Subcutaneous preadipocyte (primary cell): ENCODE data around the gene NPIPB13. TPM values are rescaled to one million over a fixed set of nuclear protein-coding genes. Genes with fewer than 3 reads are reported as not detected.

Experiments used
- small RNA-seq: library from RNA; depleted of rRNA; stranded (forward); fragments of <200 nt; gene quantifications from one replicate; pipeline ENCODE3, GENCODE V24; 2012
- total RNA-seq: library from RNA; depleted of rRNA; stranded (reverse); fragments of >200 nt; gene quantifications from 2 replicates; pipeline ENCODE4 v1.2.3, GENCODE V29; 2012

NPIPB13 gene
- 0.73 TPM in 1 of 2 replicates, not detected in the other for total RNA-seq

DNA sequence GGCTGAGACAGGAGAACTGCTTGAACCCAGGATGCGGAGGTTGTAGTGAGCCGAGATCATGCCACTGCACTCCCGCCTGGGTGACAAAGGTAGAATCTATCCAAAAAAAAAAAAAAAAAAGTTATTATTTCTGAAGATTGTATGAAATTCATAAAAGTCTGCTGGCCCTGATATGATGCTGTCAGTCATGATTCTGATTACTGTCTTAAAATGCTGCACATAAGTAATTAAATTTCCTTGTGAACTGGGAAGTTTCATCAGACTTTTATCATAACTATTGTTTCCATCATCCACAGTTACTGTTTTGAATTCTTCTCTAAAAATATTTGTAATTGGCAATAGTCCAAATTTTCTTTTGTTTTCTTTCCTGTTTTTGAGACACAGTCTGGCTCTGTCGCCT is at the start of gene NPIPB13:
NPIPB13 (minus strand) TSS at position 101 of the 400 bp plus-strand sequence. CDS start 2,906 bp downstream, outside the sequence.

DNA sequence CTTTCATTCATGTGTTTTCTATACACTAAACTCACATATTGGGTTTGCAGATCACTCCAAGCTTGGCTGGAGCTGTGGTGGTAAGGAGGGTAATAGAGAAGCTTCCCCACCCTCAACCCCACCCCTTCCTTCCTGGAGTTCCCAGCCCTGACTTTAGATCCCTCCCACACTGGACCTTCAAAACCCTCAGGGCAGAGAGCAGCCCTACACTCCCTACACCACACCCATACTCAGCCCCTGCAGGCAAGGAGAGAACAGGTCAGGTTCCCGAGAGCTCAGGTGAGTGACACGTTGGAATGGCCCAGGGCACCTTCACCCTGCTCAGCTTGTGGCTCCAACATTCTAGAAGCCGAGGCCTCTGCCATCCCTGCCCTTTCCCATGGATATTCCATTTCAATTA is 49.2 kb downstream of the NPIPB13 start, which contains the start of gene SULT1A3:
SULT1A3 (plus strand) TSS at position 207 of the 400 bp plus-strand sequence. CDS start 1,474 bp downstream, outside the sequence.

Small RNAs within 50 kb of the gene (small RNA-seq; reads per million reads assigned to genes)
- gene AC106782.4: not detected

Other genes starting within 250 kb of the NPIPB13 start
- gene DOC2A, start 237.5 kb downstream of the NPIPB13 start, total RNA-seq: 0.20 and 0.37 TPM in 2 replicates
- not detected in 2 replicates for gene C16orf92, start 225.3 kb downstream of the NPIPB13 start, total RNA-seq
- not detected in 2 replicates for gene TLCD3B, start 217.2 kb downstream of the NPIPB13 start, total RNA-seq
- 847 and 985 TPM in 2 replicates for gene ALDOA, start 182.7 kb downstream of the NPIPB13 start, total RNA-seq
- gene PPP4C, start 172.5 kb downstream of the NPIPB13 start, total RNA-seq: 182 and 190 TPM in 2 replicates
- 0.39 TPM in 1 of 2 replicates, not detected in the other for gene TBX6, start 156.6 kb downstream of the NPIPB13 start, total RNA-seq
- gene YPEL3, start 152.3 kb downstream of the NPIPB13 start, total RNA-seq: 6.6 and 9.2 TPM in 2 replicates
- 0.78 and 1.8 TPM in 2 replicates for gene GDPD3, start 134.9 kb downstream of the NPIPB13 start, total RNA-seq
- 50.0 and 59.2 TPM in 2 replicates for gene MAPK3, start 125.3 kb downstream of the NPIPB13 start, total RNA-seq
- 0.73 and 1.6 TPM in 2 replicates for gene CORO1A, start 64.9 kb downstream of the NPIPB13 start, total RNA-seq
- 47.7 and 168 TPM in 2 replicates for gene BOLA2B, start 54.8 kb downstream of the NPIPB13 start, total RNA-seq
- gene SLX1A, start 54.6 kb downstream of the NPIPB13 start, total RNA-seq: 37.5 and 42.6 TPM in 2 replicates
- 2.9 and 5.7 TPM in 2 replicates for gene SULT1A3, start 49.2 kb downstream of the NPIPB13 start, total RNA-seq
- gene CD2BP2, start 106.8 kb upstream of the NPIPB13 start, total RNA-seq: 21.7 and 22.3 TPM in 2 replicates
- 38.6 and 47.3 TPM in 2 replicates for gene TBC1D10B, start 122.0 kb upstream of the NPIPB13 start, total RNA-seq
- gene MYL11, start 126.3 kb upstream of the NPIPB13 start, total RNA-seq: not detected in 2 replicates
- gene SEPTIN1, start 134.1 kb upstream of the NPIPB13 start, total RNA-seq: 0.20 TPM in 1 of 2 replicates, not detected in the other
- 5.5 and 6.5 TPM in 2 replicates for gene ZNF48, start 146.9 kb upstream of the NPIPB13 start, total RNA-seq
- 9.8 and 12.1 TPM in 2 replicates for gene ZNF771, start 159.1 kb upstream of the NPIPB13 start, total RNA-seq
- 20.6 and 22.1 TPM in 2 replicates for gene DCTPP1, start 181.6 kb upstream of the NPIPB13 start, total RNA-seq
- gene SEPHS2, start 197.4 kb upstream of the NPIPB13 start, total RNA-seq: 6.8 and 7.7 TPM in 2 replicates
- gene ITGAL, start 224.3 kb upstream of the NPIPB13 start, total RNA-seq: under 0.01 TPM in 1 of 2 replicates, not detected in the other